Keratinocyte (primary cell): Measurements from ENCODE around the gene ZGRF1. TPM values are rescaled to one million over a fixed set of nuclear protein-coding genes. Genes with fewer than 3 reads are reported as not detected.

Source experiments
- DNase-seq: peaks from one replicate; pipeline ENCODE4 v3.0.0-alpha.2; 2011; ENCODE audit warnings: low read depth, missing footprints, low spot score
- FAIRE-seq: peaks from 2 replicates; lab custom pipeline; 2011; peaks lifted over from hg19 to GRCh38; lab: Jason Lieb, UNC
- H2AFZ ChIP-seq: 2 replicates; pipeline ENCODE4 v1.6.0; 2012; ENCODE audit warnings: low read length, control low read depth, inconsistent platforms; ENCODE audit not compliant: control insufficient read depth
- H3K27ac ChIP-seq: 2 replicates; pipeline ENCODE4 v1.5.1; 2011; ENCODE audit warnings: low read length; ENCODE audit not compliant: control insufficient read depth, insufficient read depth
- H3K27me3 ChIP-seq: 3 replicates; pipeline ENCODE4 v1.6.0; 2011; ENCODE audit warnings: low read length; ENCODE audit not compliant: control insufficient read depth, insufficient read depth; ENCODE audit errors: extremely low read depth
- H3K36me3 ChIP-seq, 2 experiments: 2 replicates in 1 of 2; 3 replicates in 1 of 2; pipeline ENCODE4 v1.5.1; 2011; ENCODE audit warnings: low read length in 2 of 2, mild to moderate bottlenecking in 1 of 2; ENCODE audit not compliant: control insufficient read depth in 2 of 2, insufficient read depth in 2 of 2; ENCODE audit errors: extremely low read depth in 1 of 2
- H3K4me1 ChIP-seq: 3 replicates; pipeline ENCODE4 v1.5.1; 2011; ENCODE audit warnings: low read length; ENCODE audit not compliant: control insufficient read depth, insufficient read depth; ENCODE audit errors: extremely low read depth
- H3K4me2 ChIP-seq: 3 replicates; pipeline ENCODE4 v1.6.0; 2011; ENCODE audit warnings: low read depth, low read length; ENCODE audit not compliant: control insufficient read depth, insufficient read depth; ENCODE audit errors: extremely low read depth
- H3K4me3 ChIP-seq, 3 experiments: fragments of 200-600 bp in 1 of 3; sonication (generic) in 1 of 3; 2 replicates in 2 of 3; 3 replicates in 1 of 3; pipeline ENCODE4 v1.5.1; 2011 to 2016; ENCODE audit warnings: low read length in 3 of 3, mild to moderate bottlenecking in 3 of 3, control low read depth in 2 of 3, inconsistent platforms in 1 of 3, low read depth in 1 of 3, mixed read lengths in 1 of 3, mixed run types in 1 of 3, moderate library complexity in 1 of 3; ENCODE audit not compliant: control insufficient read depth in 2 of 3, insufficient read depth in 2 of 3; ENCODE audit errors: extremely low read depth in 1 of 3
- H3K79me2 ChIP-seq: 2 replicates; pipeline ENCODE4 v1.6.0; 2012; ENCODE audit warnings: low read length; ENCODE audit not compliant: control insufficient read depth, insufficient read depth
- H3K9ac ChIP-seq: 3 replicates; pipeline ENCODE4 v1.6.0; 2011; ENCODE audit warnings: low read length; ENCODE audit not compliant: control insufficient read depth, insufficient read depth; ENCODE audit errors: extremely low read depth
- H3K9me1 ChIP-seq: 3 replicates; pipeline ENCODE4 v1.6.0; 2011; ENCODE audit warnings: low read length; ENCODE audit not compliant: control insufficient read depth, insufficient read depth; ENCODE audit errors: extremely low read depth
- H3K9me3 ChIP-seq: 2 replicates; pipeline ENCODE4 v1.5.1; 2012; ENCODE audit warnings: low read depth, low read length; ENCODE audit not compliant: control insufficient read depth
- H4K20me1 ChIP-seq: 3 replicates; pipeline ENCODE4 v1.6.0; 2011; ENCODE audit warnings: low read length; ENCODE audit not compliant: control insufficient read depth, insufficient read depth; ENCODE audit errors: extremely low read depth
- EZH2 ChIP-seq: IDR thresholded peaks from one replicate; pipeline ENCODE4 v1.6.1; 2012; ENCODE audit warnings: inconsistent platforms, mild to moderate bottlenecking, low read length, moderate library complexity
- dilution Hi-C: fragments of 300-500 bp; cut with MboI; formaldehyde crosslinking; loops from one replicate; pipeline ENCODE4 v1.7.0; 2020; ENCODE audit warnings: low sequenced_read_pairs; ENCODE audit not compliant: extremely low pct_ligation_motif_present
- polyA plus RNA-seq, 5 experiments: library from polyadenylated mRNA; depleted of rRNA in 3 of 5; stranded (reverse) in 3 of 5; stranded (forward) in 1 of 5; unstranded in 1 of 5; fragments of >200 nt; gene quantifications; 1 replicate in 1 of 5; 2 replicates in 3 of 5; 3 replicates in 1 of 5; pipeline versions ENCODE4 v1.2.1 to v1.2.3, GENCODE V29; 2011 to 2012; ENCODE audit warnings: missing spikeins in 2 of 5, low read depth in 1 of 5, low replicate concordance in 1 of 5
- TF ChIP-seq, protein P1 (sequence below), 3 experiments: IDR thresholded peaks in 1 of 3; conservative IDR thresholded peaks in 1 of 3; optimal IDR thresholded peaks in 1 of 3; 2 replicates in 2 of 3; 3 replicates in 1 of 3; pipeline versions ENCODE3 to v1.5.1; 2011; ENCODE audit warnings: low read length in 3 of 3, mild to moderate bottlenecking in 3 of 3, moderate library complexity in 2 of 3, control low read depth in 1 of 3, inconsistent platforms in 1 of 3; ENCODE audit not compliant: insufficient read depth in 2 of 3; ENCODE audit errors: extremely low read depth in 1 of 3

The ZGRF1 gene
- polyA plus RNA-seq, 1 donor (not counting 4 experiments of a cell fraction or from before 2014, with no cell fraction given): 3.6 TPM

- H3K27ac ChIP-seq: no peak overlapping the region
- dilution Hi-C loops: no loop called here
- H3K4me1 ChIP-seq: peaks cover 3% of the 10 kb centered on the region
- H3K36me3 ChIP-seq: no peaks in the 10 kb centered on the region
- no peaks in the 10 kb centered on the region for H4K20me1 ChIP-seq
- TF ChIP-seq EZH2: no peak
- TF ChIP-seq, protein P1, sequence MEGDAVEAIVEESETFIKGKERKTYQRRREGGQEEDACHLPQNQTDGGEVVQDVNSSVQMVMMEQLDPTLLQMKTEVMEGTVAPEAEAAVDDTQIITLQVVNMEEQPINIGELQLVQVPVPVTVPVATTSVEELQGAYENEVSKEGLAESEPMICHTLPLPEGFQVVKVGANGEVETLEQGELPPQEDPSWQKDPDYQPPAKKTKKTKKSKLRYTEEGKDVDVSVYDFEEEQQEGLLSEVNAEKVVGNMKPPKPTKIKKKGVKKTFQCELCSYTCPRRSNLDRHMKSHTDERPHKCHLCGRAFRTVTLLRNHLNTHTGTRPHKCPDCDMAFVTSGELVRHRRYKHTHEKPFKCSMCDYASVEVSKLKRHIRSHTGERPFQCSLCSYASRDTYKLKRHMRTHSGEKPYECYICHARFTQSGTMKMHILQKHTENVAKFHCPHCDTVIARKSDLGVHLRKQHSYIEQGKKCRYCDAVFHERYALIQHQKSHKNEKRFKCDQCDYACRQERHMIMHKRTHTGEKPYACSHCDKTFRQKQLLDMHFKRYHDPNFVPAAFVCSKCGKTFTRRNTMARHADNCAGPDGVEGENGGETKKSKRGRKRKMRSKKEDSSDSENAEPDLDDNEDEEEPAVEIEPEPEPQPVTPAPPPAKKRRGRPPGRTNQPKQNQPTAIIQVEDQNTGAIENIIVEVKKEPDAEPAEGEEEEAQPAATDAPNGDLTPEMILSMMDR (optimal IDR thresholded peaks at IDR 0.05 in 1 of 3, IDR thresholded peaks at IDR 0.05 in 1 of 3, conservative IDR thresholded peaks at IDR 0.05 in 1 of 3; ENCODE audit: extremely low read depth in 1 of 3, insufficient read depth in 2 of 3, low read length in 3 of 3): no peak
- no peak for FAIRE-seq
- no peak overlapping the region for H3K4me3 ChIP-seq
- no peak overlapping the region for H2AFZ ChIP-seq
- H3K9me1 ChIP-seq: no peaks in the 10 kb centered on the region
- DNase-seq: no peak
- H3K9me3 ChIP-seq: no peaks in the 10 kb centered on the region
- H3K27me3 ChIP-seq: no peaks in the 10 kb centered on the region
- no peak overlapping the region for H3K9ac ChIP-seq
- H3K4me2 ChIP-seq: no peak overlapping the region
- H3K79me2 ChIP-seq: no peaks in the 10 kb centered on the region
Observed at GRCh38 chr4:112589206-112589605, 47.5 kb downstream of the ZGRF1 start.

DNA sequence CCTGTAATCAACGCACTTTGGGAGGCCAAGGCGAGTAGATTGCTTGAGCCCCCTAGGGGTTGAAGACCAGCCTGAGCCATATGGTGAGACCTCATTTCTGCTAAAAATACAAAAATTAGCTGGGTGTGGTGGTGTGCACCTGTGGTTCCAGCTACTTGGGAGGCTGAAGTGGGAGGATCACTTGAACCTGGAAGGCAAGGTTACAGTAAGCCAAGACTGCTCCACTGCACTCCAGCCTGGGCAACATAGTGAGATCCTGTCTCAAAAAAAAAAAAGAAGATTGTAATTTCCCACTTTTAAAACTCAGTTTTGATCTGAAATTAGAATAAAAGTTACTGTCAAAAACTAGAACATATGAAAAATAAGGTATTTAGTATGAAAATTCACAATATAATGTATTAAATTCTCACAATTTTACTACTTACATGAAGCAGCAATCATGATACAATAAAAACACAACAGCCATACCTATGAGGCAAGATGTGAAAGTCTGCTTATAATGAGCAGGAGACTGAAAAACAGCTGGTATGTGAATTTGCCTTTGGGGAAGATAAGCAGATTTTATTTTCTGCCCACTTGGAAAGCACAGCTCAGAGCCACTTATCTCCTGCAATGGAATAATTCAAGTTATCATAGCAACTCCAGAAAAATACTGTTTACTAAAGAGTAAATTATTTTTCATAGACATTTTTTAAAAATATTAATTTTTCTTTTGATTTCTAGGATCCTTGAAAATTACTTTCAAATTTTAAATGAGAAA is 50.6 kb downstream of the ZGRF1 start:
- no peak overlapping the region for H2AFZ ChIP-seq
- no peaks in the 10 kb centered on the region for H4K20me1 ChIP-seq
- H3K9ac ChIP-seq: no peak overlapping the region
- H3K9me3 ChIP-seq: no peaks in the 10 kb centered on the region
- H3K36me3 ChIP-seq: peaks cover 0 to 1% of the 10 kb centered on the region in 2 experiments
- no peaks in the 10 kb centered on the region for H3K27me3 ChIP-seq
- no peak overlapping the region for H3K4me2 ChIP-seq
- no peak for DNase-seq
- dilution Hi-C loops: no loop called here
- no peaks in the 10 kb centered on the region for H3K9me1 ChIP-seq
- no peak for FAIRE-seq
- no peaks in the 10 kb centered on the region for H3K79me2 ChIP-seq
- TF ChIP-seq, protein P1 (optimal IDR thresholded peaks at IDR 0.05 in 1 of 3, IDR thresholded peaks at IDR 0.05 in 1 of 3, conservative IDR thresholded peaks at IDR 0.05 in 1 of 3; ENCODE audit: extremely low read depth in 1 of 3, insufficient read depth in 2 of 3, low read length in 3 of 3): no peak
- no peak for TF ChIP-seq EZH2
- peaks cover 3% of the 10 kb centered on the region for H3K4me1 ChIP-seq
- H3K4me3 ChIP-seq: no peak overlapping the region
- H3K27ac ChIP-seq: no peak overlapping the region
